GM23338 (cell line): ENCODE results near the gene NCF4.

Source experiments
- CREB1 ChIP-seq: fragments of 250-450 bp; sonication (Bioruptor Pico); IDR thresholded peaks from 2 replicates; pipeline ENCODE4 v1.5.0; 2020; ENCODE audit warnings: low read depth, mild to moderate bottlenecking, moderate library complexity
- EZH2 ChIP-seq: fragments of 200-600 bp; sonication (generic); IDR thresholded peaks from one replicate; pipeline ENCODE4 v1.8.0; 2017; ENCODE audit warnings: antibody characterized with exemption, mild to moderate bottlenecking, low read depth; ENCODE audit not compliant: unreplicated experiment
- EZH2phosphoT487 ChIP-seq: fragments of 200-600 bp; sonication (generic); IDR thresholded peaks from one replicate; pipeline ENCODE4 v1.8.1; 2018; ENCODE audit warnings: antibody characterized with exemption; ENCODE audit not compliant: unreplicated experiment
- JUNB ChIP-seq: IDR thresholded peaks from one replicate; pipeline ENCODE4 v1.6.1; 2016; ENCODE audit warnings: antibody characterized with exemption; ENCODE audit not compliant: unreplicated experiment
- POLR2AphosphoS5 ChIP-seq: IDR thresholded peaks from 2 replicates; pipeline ENCODE4 v1.6.1; 2016; ENCODE audit warnings: antibody characterized with exemption, low read depth
- STAT1 ChIP-seq: IDR thresholded peaks from one replicate; pipeline ENCODE4 v1.6.1; 2016; ENCODE audit warnings: antibody characterized with exemption; ENCODE audit not compliant: unreplicated experiment
- ZNF114 ChIP-seq: fragments of 250-450 bp; sonication (Bioruptor Pico); IDR thresholded peaks from 2 replicates; pipeline ENCODE4 v1.5.0; 2020; ENCODE audit warnings: mild to moderate bottlenecking, moderate library complexity
- ZNF331 ChIP-seq: fragments of 250-450 bp; sonication (Bioruptor Pico); IDR thresholded peaks from 2 replicates; pipeline ENCODE4 v1.5.0; 2020; ENCODE audit warnings: low read depth, mild to moderate bottlenecking, moderate library complexity
- TF ChIP-seq, protein P1 (sequence below), 2 experiments: fragments of 200-600 bp in 1 of 2; sonication (generic) in 1 of 2; conservative IDR thresholded peaks; 2 replicates each; pipeline versions ENCODE4 v1.5.1 to v1.6.1; 2016 to 2017; ENCODE audit warnings: antibody characterized with exemption in 2 of 2, low read depth in 2 of 2, mild to moderate bottlenecking in 2 of 2, moderate library complexity in 1 of 2
- TF ChIP-seq, protein P2 (sequence below): IDR thresholded peaks from one replicate; pipeline ENCODE4 v1.6.1; 2018; ENCODE audit warnings: antibody characterized with exemption; ENCODE audit not compliant: unreplicated experiment
- TF ChIP-seq, protein P3 (sequence below): IDR thresholded peaks from 2 replicates; pipeline ENCODE4 v1.6.1; 2016; ENCODE audit warnings: antibody characterized with exemption

DNA sequence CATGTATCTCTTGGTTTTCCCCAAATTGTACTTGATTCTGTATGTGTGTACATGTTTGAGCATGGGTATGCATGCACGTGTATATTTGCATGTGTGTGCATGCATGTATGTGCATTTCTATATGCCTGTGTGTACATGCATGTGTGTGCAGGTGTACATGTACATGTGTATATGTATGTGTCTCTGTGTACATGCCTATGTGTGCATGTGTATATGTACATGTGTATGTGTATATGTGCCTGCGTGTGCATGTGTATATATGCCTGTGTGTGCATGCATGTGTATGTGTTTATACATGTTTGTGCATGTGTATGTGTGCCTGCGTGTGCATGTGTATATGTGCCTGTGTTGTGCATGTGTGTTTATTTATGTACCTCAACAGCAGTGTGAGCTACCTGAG is 5.3 kb upstream of the NCF4 start:
- TF ChIP-seq, protein P1, sequence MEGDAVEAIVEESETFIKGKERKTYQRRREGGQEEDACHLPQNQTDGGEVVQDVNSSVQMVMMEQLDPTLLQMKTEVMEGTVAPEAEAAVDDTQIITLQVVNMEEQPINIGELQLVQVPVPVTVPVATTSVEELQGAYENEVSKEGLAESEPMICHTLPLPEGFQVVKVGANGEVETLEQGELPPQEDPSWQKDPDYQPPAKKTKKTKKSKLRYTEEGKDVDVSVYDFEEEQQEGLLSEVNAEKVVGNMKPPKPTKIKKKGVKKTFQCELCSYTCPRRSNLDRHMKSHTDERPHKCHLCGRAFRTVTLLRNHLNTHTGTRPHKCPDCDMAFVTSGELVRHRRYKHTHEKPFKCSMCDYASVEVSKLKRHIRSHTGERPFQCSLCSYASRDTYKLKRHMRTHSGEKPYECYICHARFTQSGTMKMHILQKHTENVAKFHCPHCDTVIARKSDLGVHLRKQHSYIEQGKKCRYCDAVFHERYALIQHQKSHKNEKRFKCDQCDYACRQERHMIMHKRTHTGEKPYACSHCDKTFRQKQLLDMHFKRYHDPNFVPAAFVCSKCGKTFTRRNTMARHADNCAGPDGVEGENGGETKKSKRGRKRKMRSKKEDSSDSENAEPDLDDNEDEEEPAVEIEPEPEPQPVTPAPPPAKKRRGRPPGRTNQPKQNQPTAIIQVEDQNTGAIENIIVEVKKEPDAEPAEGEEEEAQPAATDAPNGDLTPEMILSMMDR (conservative IDR thresholded peaks at IDR 0.05; ENCODE audit: low read depth in 2 of 2): no peak
- TF ChIP-seq STAT1 (no peak), JUNB (no peak), POLR2AphosphoS5 (no peak), EZH2 (no peak), ZNF331 (no peak), CREB1 (CRISPR knock-in tag) (no peak), EZH2phosphoT487 (no peak), ZNF114 (CRISPR knock-in tag) (no peak)
- TF ChIP-seq, protein P2, sequence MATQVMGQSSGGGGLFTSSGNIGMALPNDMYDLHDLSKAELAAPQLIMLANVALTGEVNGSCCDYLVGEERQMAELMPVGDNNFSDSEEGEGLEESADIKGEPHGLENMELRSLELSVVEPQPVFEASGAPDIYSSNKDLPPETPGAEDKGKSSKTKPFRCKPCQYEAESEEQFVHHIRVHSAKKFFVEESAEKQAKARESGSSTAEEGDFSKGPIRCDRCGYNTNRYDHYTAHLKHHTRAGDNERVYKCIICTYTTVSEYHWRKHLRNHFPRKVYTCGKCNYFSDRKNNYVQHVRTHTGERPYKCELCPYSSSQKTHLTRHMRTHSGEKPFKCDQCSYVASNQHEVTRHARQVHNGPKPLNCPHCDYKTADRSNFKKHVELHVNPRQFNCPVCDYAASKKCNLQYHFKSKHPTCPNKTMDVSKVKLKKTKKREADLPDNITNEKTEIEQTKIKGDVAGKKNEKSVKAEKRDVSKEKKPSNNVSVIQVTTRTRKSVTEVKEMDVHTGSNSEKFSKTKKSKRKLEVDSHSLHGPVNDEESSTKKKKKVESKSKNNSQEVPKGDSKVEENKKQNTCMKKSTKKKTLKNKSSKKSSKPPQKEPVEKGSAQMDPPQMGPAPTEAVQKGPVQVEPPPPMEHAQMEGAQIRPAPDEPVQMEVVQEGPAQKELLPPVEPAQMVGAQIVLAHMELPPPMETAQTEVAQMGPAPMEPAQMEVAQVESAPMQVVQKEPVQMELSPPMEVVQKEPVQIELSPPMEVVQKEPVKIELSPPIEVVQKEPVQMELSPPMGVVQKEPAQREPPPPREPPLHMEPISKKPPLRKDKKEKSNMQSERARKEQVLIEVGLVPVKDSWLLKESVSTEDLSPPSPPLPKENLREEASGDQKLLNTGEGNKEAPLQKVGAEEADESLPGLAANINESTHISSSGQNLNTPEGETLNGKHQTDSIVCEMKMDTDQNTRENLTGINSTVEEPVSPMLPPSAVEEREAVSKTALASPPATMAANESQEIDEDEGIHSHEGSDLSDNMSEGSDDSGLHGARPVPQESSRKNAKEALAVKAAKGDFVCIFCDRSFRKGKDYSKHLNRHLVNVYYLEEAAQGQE: no peak
- TF ChIP-seq, protein P3, sequence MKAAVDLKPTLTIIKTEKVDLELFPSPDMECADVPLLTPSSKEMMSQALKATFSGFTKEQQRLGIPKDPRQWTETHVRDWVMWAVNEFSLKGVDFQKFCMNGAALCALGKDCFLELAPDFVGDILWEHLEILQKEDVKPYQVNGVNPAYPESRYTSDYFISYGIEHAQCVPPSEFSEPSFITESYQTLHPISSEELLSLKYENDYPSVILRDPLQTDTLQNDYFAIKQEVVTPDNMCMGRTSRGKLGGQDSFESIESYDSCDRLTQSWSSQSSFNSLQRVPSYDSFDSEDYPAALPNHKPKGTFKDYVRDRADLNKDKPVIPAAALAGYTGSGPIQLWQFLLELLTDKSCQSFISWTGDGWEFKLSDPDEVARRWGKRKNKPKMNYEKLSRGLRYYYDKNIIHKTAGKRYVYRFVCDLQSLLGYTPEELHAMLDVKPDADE: no peak
